Gastroesophageal sphincter (tissue), 3 donors: Measurements from ENCODE around the gene TMEM178B.

Experiments
- CTCF ChIP-seq, 4 experiments: fragments of 200-600 bp in 2 of 4; fragments of 450-650 bp in 2 of 4; sonication (generic) in 1 of 4; IDR thresholded peaks; one replicate each; pipeline ENCODE4 v1.5.1; 2017 to 2019; ENCODE audit warnings: antibody characterized with exemption in 4 of 4, mild to moderate bottlenecking in 2 of 4, moderate library complexity in 2 of 4
- EP300 ChIP-seq: sonication (generic); formaldehyde crosslinking; IDR thresholded peaks from one replicate; pipeline ENCODE4 v1.6.1; 2017; ENCODE audit warnings: antibody characterized with exemption, mild to moderate bottlenecking
- POLR2A ChIP-seq, 2 donors: fragments of 450-650 bp; IDR thresholded peaks; one replicate each; pipeline ENCODE4 v1.6.1; 2017; ENCODE audit warnings: antibody characterized with exemption in 2 of 2, mild to moderate bottlenecking in 2 of 2, moderate library complexity in 1 of 2
- POLR2AphosphoS5 ChIP-seq: sonication (generic); formaldehyde crosslinking; IDR thresholded peaks from one replicate; pipeline ENCODE4 v1.6.1; 2017; ENCODE audit warnings: antibody characterized with exemption

- TF ChIP-seq CTCF (IDR thresholded peaks at IDR 0.05) (no peak), POLR2A (IDR thresholded peaks at IDR 0.05) (no peak), POLR2AphosphoS5 (no peak), EP300 (no peak)
These were observed 227.0 kb downstream of the TMEM178B start for GRCh38 chr7:141300816-141301215.
